Keratinocyte (primary cell): Measurements from ENCODE around the gene INO80E. TPM values are rescaled to one million over a fixed set of nuclear protein-coding genes. Genes with fewer than 3 reads are reported as not detected.

Source experiments
- DNase-seq: peaks from one replicate; pipeline ENCODE4 v3.0.0-alpha.2; 2011; ENCODE audit warnings: low read depth, missing footprints, low spot score
- FAIRE-seq: peaks from 2 replicates; lab custom pipeline; 2011; peaks lifted over from hg19 to GRCh38; lab: Jason Lieb, UNC
- H2AFZ ChIP-seq: 2 replicates; pipeline ENCODE4 v1.6.0; 2012; ENCODE audit warnings: low read length, control low read depth, inconsistent platforms; ENCODE audit not compliant: control insufficient read depth
- H3K27ac ChIP-seq: 2 replicates; pipeline ENCODE4 v1.5.1; 2011; ENCODE audit warnings: low read length; ENCODE audit not compliant: control insufficient read depth, insufficient read depth
- H3K27me3 ChIP-seq: 3 replicates; pipeline ENCODE4 v1.6.0; 2011; ENCODE audit warnings: low read length; ENCODE audit not compliant: control insufficient read depth, insufficient read depth; ENCODE audit errors: extremely low read depth
- H3K36me3 ChIP-seq, 2 experiments: 2 replicates in 1 of 2; 3 replicates in 1 of 2; pipeline ENCODE4 v1.5.1; 2011; ENCODE audit warnings: low read length in 2 of 2, mild to moderate bottlenecking in 1 of 2; ENCODE audit not compliant: control insufficient read depth in 2 of 2, insufficient read depth in 2 of 2; ENCODE audit errors: extremely low read depth in 1 of 2
- H3K4me1 ChIP-seq: 3 replicates; pipeline ENCODE4 v1.5.1; 2011; ENCODE audit warnings: low read length; ENCODE audit not compliant: control insufficient read depth, insufficient read depth; ENCODE audit errors: extremely low read depth
- H3K4me2 ChIP-seq: 3 replicates; pipeline ENCODE4 v1.6.0; 2011; ENCODE audit warnings: low read depth, low read length; ENCODE audit not compliant: control insufficient read depth, insufficient read depth; ENCODE audit errors: extremely low read depth
- H3K4me3 ChIP-seq, 3 experiments: fragments of 200-600 bp in 1 of 3; sonication (generic) in 1 of 3; 2 replicates in 2 of 3; 3 replicates in 1 of 3; pipeline ENCODE4 v1.5.1; 2011 to 2016; ENCODE audit warnings: low read length in 3 of 3, mild to moderate bottlenecking in 3 of 3, control low read depth in 2 of 3, inconsistent platforms in 1 of 3, low read depth in 1 of 3, mixed read lengths in 1 of 3, mixed run types in 1 of 3, moderate library complexity in 1 of 3; ENCODE audit not compliant: control insufficient read depth in 2 of 3, insufficient read depth in 2 of 3; ENCODE audit errors: extremely low read depth in 1 of 3
- H3K79me2 ChIP-seq: 2 replicates; pipeline ENCODE4 v1.6.0; 2012; ENCODE audit warnings: low read length; ENCODE audit not compliant: control insufficient read depth, insufficient read depth
- H3K9ac ChIP-seq: 3 replicates; pipeline ENCODE4 v1.6.0; 2011; ENCODE audit warnings: low read length; ENCODE audit not compliant: control insufficient read depth, insufficient read depth; ENCODE audit errors: extremely low read depth
- H3K9me1 ChIP-seq: 3 replicates; pipeline ENCODE4 v1.6.0; 2011; ENCODE audit warnings: low read length; ENCODE audit not compliant: control insufficient read depth, insufficient read depth; ENCODE audit errors: extremely low read depth
- H3K9me3 ChIP-seq: 2 replicates; pipeline ENCODE4 v1.5.1; 2012; ENCODE audit warnings: low read depth, low read length; ENCODE audit not compliant: control insufficient read depth
- H4K20me1 ChIP-seq: 3 replicates; pipeline ENCODE4 v1.6.0; 2011; ENCODE audit warnings: low read length; ENCODE audit not compliant: control insufficient read depth, insufficient read depth; ENCODE audit errors: extremely low read depth
- CTCF ChIP-seq, 3 experiments: IDR thresholded peaks in 1 of 3; conservative IDR thresholded peaks in 1 of 3; optimal IDR thresholded peaks in 1 of 3; 2 replicates in 2 of 3; 3 replicates in 1 of 3; pipeline versions ENCODE3 to v1.5.1; 2011; ENCODE audit warnings: low read length in 3 of 3, mild to moderate bottlenecking in 3 of 3, moderate library complexity in 2 of 3, control low read depth in 1 of 3, inconsistent platforms in 1 of 3; ENCODE audit not compliant: insufficient read depth in 2 of 3; ENCODE audit errors: extremely low read depth in 1 of 3
- EZH2 ChIP-seq: IDR thresholded peaks from one replicate; pipeline ENCODE4 v1.6.1; 2012; ENCODE audit warnings: inconsistent platforms, mild to moderate bottlenecking, low read length, moderate library complexity
- dilution Hi-C: fragments of 300-500 bp; cut with MboI; formaldehyde crosslinking; loops from one replicate; pipeline ENCODE4 v1.7.0; 2020; ENCODE audit warnings: low sequenced_read_pairs; ENCODE audit not compliant: extremely low pct_ligation_motif_present
- polyA plus RNA-seq, 5 experiments: library from polyadenylated mRNA; depleted of rRNA in 3 of 5; stranded (reverse) in 3 of 5; stranded (forward) in 1 of 5; unstranded in 1 of 5; fragments of >200 nt; gene quantifications; 1 replicate in 1 of 5; 2 replicates in 3 of 5; 3 replicates in 1 of 5; pipeline versions ENCODE4 v1.2.1 to v1.2.3, GENCODE V29; 2011 to 2012; ENCODE audit warnings: missing spikeins in 2 of 5, low read depth in 1 of 5, low replicate concordance in 1 of 5

Gene INO80E
- polyA plus RNA-seq, 1 donor (not counting 4 experiments of a cell fraction or from before 2014, with no cell fraction given): 26.7 TPM

- DNase-seq (no peak), FAIRE-seq (no peak)
- H3K4me2 ChIP-seq: no peak overlapping the region
- no peaks in the 10 kb centered on the region for H3K79me2 ChIP-seq
- no peaks in the 10 kb centered on the region for H3K9me1 ChIP-seq
- H3K9ac ChIP-seq: no peak overlapping the region
- dilution Hi-C loops: no loop called here
- no peak for TF ChIP-seq EZH2
- no peak for TF ChIP-seq CTCF (optimal IDR thresholded peaks at IDR 0.05 in 1 of 3, IDR thresholded peaks at IDR 0.05 in 1 of 3, conservative IDR thresholded peaks at IDR 0.05 in 1 of 3; ENCODE audit: extremely low read depth in 1 of 3, insufficient read depth in 2 of 3, low read length in 3 of 3)
- H3K36me3 ChIP-seq: no peaks in the 10 kb centered on the region
- H3K4me1 ChIP-seq: no peaks in the 10 kb centered on the region
- H2AFZ ChIP-seq: no peak overlapping the region
- no peak overlapping the region for H3K27ac ChIP-seq
- H3K9me3 ChIP-seq: no peaks in the 10 kb centered on the region
- H3K27me3 ChIP-seq: peaks cover 31% of the 10 kb centered on the region
- no peak overlapping the region for H3K4me3 ChIP-seq
- no peaks in the 10 kb centered on the region for H4K20me1 ChIP-seq
These were observed 30.4 kb downstream of the INO80E start for GRCh38 chr16:30026449-30026848.

- Histone ChIP-seq H3K4me2 (no peak overlapping the region), H3K9me1 (no peaks in the 10 kb centered on the region), H3K9me3 (no peaks in the 10 kb centered on the region), H3K79me2 (no peaks in the 10 kb centered on the region), H3K4me3 (no peak overlapping the region), H4K20me1 (no peaks in the 10 kb centered on the region), H3K9ac (no peak overlapping the region), H3K27ac (no peak overlapping the region), H3K4me1 (no peaks in the 10 kb centered on the region), H2AFZ (no peak overlapping the region), H3K27me3 (peaks cover 38% of the 10 kb centered on the region), H3K36me3 (no peaks in the 10 kb centered on the region)
- FAIRE-seq: no peak
- DNase-seq: no peak
- TF ChIP-seq CTCF (optimal IDR thresholded peaks at IDR 0.05 in 1 of 3, IDR thresholded peaks at IDR 0.05 in 1 of 3, conservative IDR thresholded peaks at IDR 0.05 in 1 of 3; ENCODE audit: extremely low read depth in 1 of 3, insufficient read depth in 2 of 3, low read length in 3 of 3): no peak
- peak; percentile 1 for TF ChIP-seq EZH2
- dilution Hi-C loops: no loop called here
These were observed 31.8 kb downstream of the INO80E start for GRCh38 chr16:30027588-30028437.
